ENCODE measurements around the gene TLL1.

- TF ChIP-seq ARNT (IDR thresholded peaks at IDR 0.05) (no peak), SP1 (IDR thresholded peaks at IDR 0.05) (no peak), FOXA1 (IDR thresholded peaks at IDR 0.05) (no peak), FOXM1 (IDR thresholded peaks at IDR 0.05; ENCODE audit: borderline replicate concordance) (no peak), LEF1 (IDR thresholded peaks at IDR 0.05; ENCODE audit: borderline replicate concordance) (no peak), ELF4 (IDR thresholded peaks at IDR 0.05) (no peak), BHLHE40 (IDR thresholded peaks at IDR 0.05; ENCODE audit: borderline replicate concordance) (no peak), NFRKB (IDR thresholded peaks at IDR 0.05) (no peak), ZNF384 (IDR thresholded peaks at IDR 0.05) (no peak), SUZ12 (IDR thresholded peaks at IDR 0.05) (no peak), HDGF (IDR thresholded peaks at IDR 0.05; ENCODE audit: borderline replicate concordance) (no peak), TARDBP (IDR thresholded peaks at IDR 0.05) (no peak)
Observed at GRCh38 chr4:165839615-165840333, 33.3 kb upstream of the TLL1 start.
